ENCODE measurements around the gene CNTLN. TPM values are rescaled to one million over a fixed set of nuclear protein-coding genes. Genes with fewer than 3 reads are reported as not detected.
"Not testable (repeated sequence)": the region's sequence is repeated elsewhere in the genome, so short reads cannot be mapped to it uniquely, and the experiment has no call there.

CNTLN gene
- total and polyA plus RNA-seq, 8 donors, result 0.58 to 28.5 (median 3.3) TPM

DNA sequence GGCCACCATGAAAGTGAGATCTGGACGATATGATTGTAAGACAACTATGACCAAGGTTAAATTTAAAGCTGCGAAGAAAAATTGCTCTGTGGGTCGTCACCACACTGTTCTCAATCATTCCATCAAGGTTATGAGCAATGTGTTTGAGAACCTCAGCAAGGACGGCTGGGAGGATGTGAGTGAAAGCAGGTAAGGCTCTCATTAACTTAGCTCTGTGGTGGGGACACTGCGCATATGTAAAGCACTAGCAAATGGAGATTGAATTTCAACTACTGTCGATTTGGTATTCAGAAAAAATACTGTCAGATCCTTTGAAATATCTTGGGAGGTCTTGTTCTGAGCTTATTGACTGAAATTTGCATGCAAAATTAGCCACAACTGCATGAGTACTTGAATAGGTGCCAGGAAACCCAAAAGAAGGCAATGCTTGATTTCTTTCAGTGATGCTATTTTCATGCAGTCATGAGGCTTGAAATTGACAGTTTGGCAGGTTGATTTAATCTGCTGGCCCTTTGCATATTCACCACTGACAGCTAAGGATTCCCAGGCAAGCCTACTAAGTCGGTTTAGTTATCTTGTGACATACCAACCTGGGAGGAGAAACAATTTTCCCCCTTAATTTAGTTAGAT is 260.2 kb downstream of the CNTLN start:
- H3K36me3 ChIP-seq, result peaks cover 0 to 14% (median 5%) of the 10 kb centered on the region in 4 donors
- TF ChIP-seq POLR2A (IDR thresholded peaks at IDR 0.05) (no peak), EP300 (IDR thresholded peaks at IDR 0.05) (no peak), POLR2AphosphoS5 (IDR thresholded peaks at IDR 0.05) (no peak)
- TF ChIP-seq, protein P1, sequence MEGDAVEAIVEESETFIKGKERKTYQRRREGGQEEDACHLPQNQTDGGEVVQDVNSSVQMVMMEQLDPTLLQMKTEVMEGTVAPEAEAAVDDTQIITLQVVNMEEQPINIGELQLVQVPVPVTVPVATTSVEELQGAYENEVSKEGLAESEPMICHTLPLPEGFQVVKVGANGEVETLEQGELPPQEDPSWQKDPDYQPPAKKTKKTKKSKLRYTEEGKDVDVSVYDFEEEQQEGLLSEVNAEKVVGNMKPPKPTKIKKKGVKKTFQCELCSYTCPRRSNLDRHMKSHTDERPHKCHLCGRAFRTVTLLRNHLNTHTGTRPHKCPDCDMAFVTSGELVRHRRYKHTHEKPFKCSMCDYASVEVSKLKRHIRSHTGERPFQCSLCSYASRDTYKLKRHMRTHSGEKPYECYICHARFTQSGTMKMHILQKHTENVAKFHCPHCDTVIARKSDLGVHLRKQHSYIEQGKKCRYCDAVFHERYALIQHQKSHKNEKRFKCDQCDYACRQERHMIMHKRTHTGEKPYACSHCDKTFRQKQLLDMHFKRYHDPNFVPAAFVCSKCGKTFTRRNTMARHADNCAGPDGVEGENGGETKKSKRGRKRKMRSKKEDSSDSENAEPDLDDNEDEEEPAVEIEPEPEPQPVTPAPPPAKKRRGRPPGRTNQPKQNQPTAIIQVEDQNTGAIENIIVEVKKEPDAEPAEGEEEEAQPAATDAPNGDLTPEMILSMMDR (IDR thresholded peaks at IDR 0.05), result no peak
- no peak overlapping the region for H3K4me3 ChIP-seq
- no peak overlapping the region for H3K27ac ChIP-seq
- 59 to 69% (median 61%) methylated on average over 7 of the region's 7 CpGs for WGBS, 5 donors
- no peaks in the 10 kb centered on the region for H3K4me1 ChIP-seq
- DNase-seq, result no peak
- no peaks in the 10 kb centered on the region for H3K27me3 ChIP-seq
- intact Hi-C loops (cut with DNase I; ENCODE audit: low total_unique reads), result no loop called here
- no peaks in the 10 kb centered on the region for H3K9me3 ChIP-seq

DNA sequence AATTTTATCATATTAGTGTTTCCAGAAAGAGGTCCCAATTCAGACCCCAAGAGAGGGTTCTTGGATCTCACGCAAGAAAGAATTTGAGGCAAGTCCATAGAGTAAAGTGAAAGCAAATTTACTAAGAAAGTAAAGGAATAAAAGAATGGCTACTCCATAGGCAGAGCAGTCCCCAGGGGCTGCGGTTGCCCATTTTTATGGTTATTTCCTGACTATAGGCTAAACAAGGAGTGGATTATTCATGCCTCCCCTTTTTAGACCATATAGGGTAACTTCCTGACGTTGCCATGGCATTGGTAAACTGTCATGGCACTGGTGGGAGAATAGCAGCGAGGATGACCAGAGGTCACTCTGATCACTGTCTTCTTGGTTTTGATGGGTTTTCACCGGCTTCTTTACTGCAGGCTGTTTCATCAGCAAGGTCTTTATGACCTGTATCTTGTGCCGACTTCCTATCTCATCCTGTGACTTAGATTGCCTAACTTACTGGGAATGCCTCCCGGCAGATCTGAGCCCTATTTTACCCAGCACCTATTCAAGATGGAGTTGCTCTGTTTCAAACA is 262.4 kb downstream of the CNTLN start:
- intact Hi-C loops (cut with DNase I; ENCODE audit: low total_unique reads); H3K4me3 ChIP-seq: not testable (repeated sequence)

DNA sequence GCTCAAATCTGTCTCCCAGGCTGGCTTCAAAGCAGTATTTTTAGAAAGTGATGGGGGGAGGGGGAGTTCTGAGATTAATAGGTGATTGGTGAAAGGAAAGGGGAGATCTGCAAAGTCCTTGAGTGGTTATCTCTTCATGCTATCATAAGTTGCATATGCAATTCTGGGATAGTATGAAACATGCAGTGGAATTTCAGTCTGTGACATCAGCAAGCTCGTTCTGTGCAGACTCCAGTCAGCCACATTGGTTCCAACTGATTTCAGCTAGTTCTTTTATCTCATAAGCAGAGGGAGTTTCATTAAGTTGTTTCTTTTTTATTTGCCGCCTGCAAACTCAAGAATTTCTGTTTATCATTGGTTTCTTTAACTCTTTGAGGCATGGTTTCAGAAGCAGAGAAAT is 263.5 kb downstream of the CNTLN start:
- DNase-seq, result peak in 1 of 2 donors; percentile 15
- intact Hi-C loops (cut with DNase I; ENCODE audit: low total_unique reads), result no loop called here
- H3K27ac ChIP-seq, result no peak overlapping the region
- TF ChIP-seq POLR2A (IDR thresholded peaks at IDR 0.05), result no peak
- TF ChIP-seq, protein P1 (IDR thresholded peaks at IDR 0.05), result no peak
- H3K36me3 ChIP-seq, result peaks cover 0 to 14% (median 5%) of the 10 kb centered on the region in 4 donors
- no peaks in the 10 kb centered on the region for H3K4me1 ChIP-seq
- 40 to 76% (median 72%) methylated on average over 2 of the region's 2 CpGs for WGBS, 5 donors
- H3K4me3 ChIP-seq, result no peak overlapping the region
- no peaks in the 10 kb centered on the region for H3K9me3 ChIP-seq
- H3K27me3 ChIP-seq, result no peaks in the 10 kb centered on the region

More for the DNA sequence above, 262.4 kb downstream of the CNTLN start:
- H3K4me1 ChIP-seq, H3K9me3 ChIP-seq, DNase-seq, H3K27ac ChIP-seq, H3K27me3 ChIP-seq: not testable (repeated sequence)
- peaks cover 0 to 14% (median 5%) of the 10 kb centered on the region in 4 donors for H3K36me3 ChIP-seq
- WGBS, 5 donors, result 88 to 92% (median 92%) methylated on average over 7 of the region's 7 CpGs

DNA sequence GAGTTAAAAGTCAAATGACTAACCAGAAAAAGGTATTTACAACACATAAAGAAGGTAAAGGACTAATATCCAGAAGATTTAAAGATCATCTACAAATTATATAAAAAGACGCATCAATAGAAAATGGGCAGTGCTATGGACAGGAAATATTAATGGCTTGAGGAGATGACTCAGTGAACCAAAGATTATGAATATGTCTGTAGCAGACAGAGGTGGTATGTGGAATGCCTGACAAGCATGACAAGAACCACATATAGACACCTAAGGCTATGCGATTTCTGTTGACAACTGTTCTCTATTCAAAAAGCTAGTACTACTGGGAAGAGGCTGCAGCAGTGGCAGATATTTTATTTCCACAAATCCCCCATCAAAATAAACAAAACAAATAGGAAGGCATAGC is 267.0 kb downstream of the CNTLN start:
- no peak overlapping the region for H3K4me3 ChIP-seq
- no peaks in the 10 kb centered on the region for H3K9me3 ChIP-seq
- peaks cover 0 to 6% (median 0%) of the 10 kb centered on the region in 4 donors for H3K36me3 ChIP-seq
- intact Hi-C loops (cut with DNase I; ENCODE audit: low total_unique reads), result no loop called here
- no peak for DNase-seq
- no peaks in the 10 kb centered on the region for H3K4me1 ChIP-seq
- TF ChIP-seq, protein P1 (IDR thresholded peaks at IDR 0.05), result no peak
- TF ChIP-seq EP300 (IDR thresholded peaks at IDR 0.05) (no peak), POLR2A (IDR thresholded peaks at IDR 0.05) (no peak), POLR2AphosphoS5 (IDR thresholded peaks at IDR 0.05) (no peak)
- no peak overlapping the region for H3K27ac ChIP-seq
- H3K27me3 ChIP-seq, result no peaks in the 10 kb centered on the region
- WGBS, 5 donors, result 69 to 100% (median 97%) methylated on average over 2 of the region's 2 CpGs

DNA sequence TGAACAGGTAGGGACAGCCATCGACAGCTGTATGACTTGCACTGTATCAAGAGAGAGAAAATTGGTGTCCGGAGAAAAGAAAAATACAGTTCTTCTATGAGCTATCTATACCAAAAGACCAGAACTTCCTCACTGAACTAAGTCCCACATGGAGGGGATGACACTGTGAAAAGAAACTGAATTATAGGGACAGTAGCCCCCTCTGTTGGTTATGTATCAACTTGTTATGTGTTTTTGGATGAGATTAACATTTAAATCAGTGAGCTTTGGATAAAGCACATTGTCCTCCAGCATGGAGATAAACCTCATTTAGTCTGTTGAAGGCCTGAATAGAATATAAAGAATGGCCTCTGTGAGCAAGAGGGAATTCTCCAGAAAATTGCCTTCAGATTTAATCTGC is 267.5 kb downstream of the CNTLN start:
- Histone ChIP-seq H3K27ac (no peak overlapping the region), H3K36me3 (peaks cover 0 to 6% (median 0%) of the 10 kb centered on the region in 4 donors), H3K27me3 (no peaks in the 10 kb centered on the region), H3K9me3 (no peaks in the 10 kb centered on the region), H3K4me1 (no peaks in the 10 kb centered on the region), H3K4me3 (no peak overlapping the region)
- intact Hi-C loops (cut with DNase I; ENCODE audit: low total_unique reads), result no loop called here
- WGBS, 5 donors, result 92 to 98% (median 94%) methylated on average over 2 of the region's 2 CpGs
- DNase-seq, result peak in 1 of 2 donors; percentile 9
- TF ChIP-seq EP300 (IDR thresholded peaks at IDR 0.05), result no peak
- TF ChIP-seq POLR2A (IDR thresholded peaks at IDR 0.05), result no peak
- TF ChIP-seq, protein P1 (IDR thresholded peaks at IDR 0.05), result no peak
- no peak for TF ChIP-seq POLR2AphosphoS5 (IDR thresholded peaks at IDR 0.05)
